HCT116 (cell line): ENCODE data around the gene NHP2. TPM values are rescaled to one million over a fixed set of nuclear protein-coding genes. Genes with fewer than 3 reads are reported as not detected.

Experiments used
- ATAC-seq: fragments of 200-7000 bp; cut with Tn5 transposase; 2 replicates; pipeline ENCODE4 v1.9.1; 2020; ENCODE audit warnings: mild to moderate bottlenecking, moderate library complexity
- BruUV-seq: library from RNA; stranded (reverse); fragments of 400-500 nt; replicated peaks from 2 replicates; lab custom pipeline; 2021; lab: Mats Ljungman, UMichigan
- CTCF ChIA-PET: fragments of 300-600 bp; sonication (Branson Sonifier 250); formaldehyde crosslinking; loops from one replicate; lab custom pipeline; 2021; ENCODE audit warnings: antibody characterized with exemption; lab: Charles Lee
- POLR2A ChIA-PET: fragments of 300-600, 350-600 bp; sonication (Branson Sonifier 250); formaldehyde crosslinking; loops from one replicate; lab custom pipeline; 2021; ENCODE audit warnings: antibody characterized with exemption; lab: Charles Lee
- RAD21 ChIA-PET, 2 experiments: fragments of 300-600 bp; sonication (Branson Sonifier 250); formaldehyde crosslinking; loops; one replicate each; lab custom pipeline; 2023; ENCODE audit warnings: low total read pairs in 2 of 2; ENCODE audit not compliant: uncharacterized antibody in 2 of 2, unreplicated experiment in 2 of 2, low non-redundant PET in 1 of 2; lab: Charles Lee
- DNase-seq: peaks from one replicate; pipeline ENCODE4 v3.0.0-alpha.2; 2010; ENCODE audit warnings: low read depth, low spot score
- H2AFZ ChIP-seq: fragments of 200-600 bp; shearing (Covaris generic), sonication (generic); 2 replicates; pipeline ENCODE4 v1.6.1; 2017; ENCODE audit warnings: low read depth, mixed run types, mixed read lengths, antibody characterized with exemption, low read length; ENCODE audit not compliant: poor library complexity, severe bottlenecking
- H3K27ac ChIP-seq: 2 replicates; pipeline ENCODE4 v1.5.1; 2012; ENCODE audit warnings: low read depth, low read length
- H3K27me3 ChIP-seq: fragments of 200-600 bp; sonication (generic); 2 replicates; pipeline ENCODE4 v1.6.1; 2016; ENCODE audit warnings: mixed run types, low read length, mixed read lengths; ENCODE audit not compliant: insufficient read depth
- H3K36me3 ChIP-seq, 2 experiments: fragments of 200-500 bp in 1 of 2; fragments of 200-600 bp in 1 of 2; sonication (Bioruptor generic) in 1 of 2; sonication (generic) in 1 of 2; 2 replicates each; pipeline versions ENCODE4 v1.5.1 to v1.6.1; 2014 to 2016; ENCODE audit warnings: low read length in 2 of 2, inconsistent platforms in 1 of 2, mixed read lengths in 1 of 2, mixed run types in 1 of 2; ENCODE audit not compliant: insufficient read depth in 2 of 2, control insufficient read depth in 1 of 2
- H3K4me1 ChIP-seq, 2 experiments: fragments of 200-600 bp in 1 of 2; sonication (generic) in 1 of 2; 2 replicates each; pipeline versions ENCODE4 v1.5.1 to v1.6.1; 2012 to 2017; ENCODE audit warnings: low read length in 2 of 2, inconsistent platforms in 1 of 2, mild to moderate bottlenecking in 1 of 2, mixed read lengths in 1 of 2, mixed run types in 1 of 2, moderate library complexity in 1 of 2; ENCODE audit not compliant: insufficient read depth in 2 of 2, control insufficient read depth in 1 of 2
- H3K4me2 ChIP-seq: fragments of 200-600 bp; sonication (generic); 2 replicates; pipeline ENCODE4 v1.6.1; 2017; ENCODE audit warnings: mixed run types, low read length, mixed read lengths
- H3K4me3 ChIP-seq, 2 experiments: fragments of 200-600 bp in 1 of 2; sonication (generic) in 1 of 2; replicated peaks in 1 of 2; 2 replicates each; pipeline ENCODE4 v1.5.1; 2011 to 2016; ENCODE audit warnings: low read length in 2 of 2, control low read depth in 1 of 2, low read depth in 1 of 2, mild to moderate bottlenecking in 1 of 2, mixed read lengths in 1 of 2, mixed run types in 1 of 2
- H3K79me2 ChIP-seq: fragments of 200-600 bp; sonication (generic); 2 replicates; pipeline ENCODE4 v1.6.1; 2017; ENCODE audit warnings: mild to moderate bottlenecking, mixed run types, low read length, moderate library complexity, mixed read lengths; ENCODE audit not compliant: insufficient read depth
- H3K9ac ChIP-seq: fragments of 200-600 bp; sonication (generic); 2 replicates; pipeline ENCODE4 v1.6.1; 2016; ENCODE audit warnings: low read length, mixed read lengths
- H3K9me2 ChIP-seq: fragments of 200-600 bp; sonication (generic), shearing (Covaris generic); 2 replicates; pipeline ENCODE4 v1.6.1; 2017; ENCODE audit warnings: mixed run types, mild to moderate bottlenecking, moderate library complexity; ENCODE audit not compliant: insufficient read depth
- H3K9me3 ChIP-seq, 2 experiments: fragments of 200-500 bp in 1 of 2; fragments of 200-600 bp in 1 of 2; sonication (Bioruptor generic) in 1 of 2; sonication (generic) in 1 of 2; 2 replicates each; pipeline ENCODE4 v1.6.1; 2014 to 2017; ENCODE audit warnings: low read length in 2 of 2, mixed read lengths in 2 of 2, inconsistent platforms in 1 of 2, low read depth in 1 of 2, mild to moderate bottlenecking in 1 of 2, mixed run types in 1 of 2, moderate library complexity in 1 of 2; ENCODE audit not compliant: control insufficient read depth in 1 of 2, insufficient read depth in 1 of 2
- H4K20me1 ChIP-seq: fragments of 200-600 bp; sonication (generic), shearing (Covaris generic); 2 replicates; pipeline ENCODE4 v1.6.1; 2017; ENCODE audit warnings: mixed run types, mild to moderate bottlenecking, moderate library complexity; ENCODE audit not compliant: insufficient read depth
- ATF3 ChIP-seq: IDR thresholded peaks from 2 replicates; pipeline ENCODE4 v1.6.1; 2012
- CBX3 ChIP-seq: IDR thresholded peaks from 2 replicates; pipeline ENCODE4 v1.6.1; 2012; ENCODE audit warnings: low read depth
- CEBPB ChIP-seq: IDR thresholded peaks from 2 replicates; pipeline ENCODE4 v1.6.1; 2012; ENCODE audit warnings: low read depth
- EZH2 ChIP-seq: fragments of 200-600 bp; sonication (generic); IDR thresholded peaks from 2 replicates; pipeline ENCODE4 v1.6.1; 2017; ENCODE audit warnings: antibody characterized with exemption, mixed run types
- EZH2phosphoT487 ChIP-seq: fragments of 200-600 bp; IDR thresholded peaks from 2 replicates; pipeline ENCODE4 v1.6.1; 2018; ENCODE audit warnings: antibody characterized with exemption, borderline replicate concordance
- POLR2AphosphoS5 ChIP-seq: IDR thresholded peaks from 2 replicates; pipeline ENCODE4 v1.6.1; 2011; ENCODE audit warnings: mild to moderate bottlenecking, low read depth, low read length, moderate library complexity
- RAD21 ChIP-seq: IDR thresholded peaks from 2 replicates; pipeline ENCODE4 v1.6.1; 2012; ENCODE audit warnings: low read depth, mild to moderate bottlenecking
- REST ChIP-seq: IDR thresholded peaks from 2 replicates; pipeline ENCODE4 v1.6.1; 2012; ENCODE audit warnings: low read depth
- SIN3A ChIP-seq: IDR thresholded peaks from 2 replicates; pipeline ENCODE4 v1.6.1; 2012; ENCODE audit warnings: low read depth
- SP1 ChIP-seq: IDR thresholded peaks from 2 replicates; pipeline ENCODE4 v1.6.1; 2012; ENCODE audit warnings: low read depth
- SRF ChIP-seq: IDR thresholded peaks from 2 replicates; pipeline ENCODE4 v1.6.1; 2012; ENCODE audit warnings: low read depth
- TCF7L2 ChIP-seq: IDR thresholded peaks from 2 replicates; pipeline ENCODE4 v1.7.0; 2011; ENCODE audit warnings: borderline replicate concordance, inconsistent platforms; ENCODE audit not compliant: insufficient read depth, insufficient read length; ENCODE audit errors: extremely low read depth
- ZFX ChIP-seq: fragments of 450-650 bp; IDR thresholded peaks from 2 replicates; pipeline ENCODE4 v1.6.1; 2017
- intact Hi-C: fragments of 100-400 bp; cut with micrococcal nuclease; formaldehyde crosslinking; loops from 2 replicates; pipeline ENCODE4 v1.10.0; 2022
- total RNA-seq: library from RNA; stranded (reverse); gene quantifications from one replicate; pipeline ENCODE4 v1.2.1, GENCODE V29; 2021; ENCODE audit not compliant: unreplicated experiment

Gene NHP2
- total RNA-seq, 1 experiment from 2014 or later, result 260 TPM

GRCh38 chr5:178114325-178115135 lies 39.2 kb downstream of the NHP2 start:
- ChIA-PET POLR2A (no interaction called here), RAD21 (no interaction called here), CTCF (interaction anchor here (0.6 to 1.1 kb wide), 3 partner anchors 21 to 42 kb away, joined by 3 read pairs; no protein-coding TSS in a partner anchor)
- Histone ChIP-seq H3K27me3 (no peaks in the 10 kb centered on the region), H3K9me3 (no peaks in the 10 kb centered on the region), H3K4me2 (peak overlapping the region; percentile 96), H3K79me2 (peaks cover 13% of the 10 kb centered on the region; the same call in 1 of the 2 replicates), H4K20me1 (no peaks in the 10 kb centered on the region), H3K4me3 (peak overlapping the region; percentile 63 to 76), H3K9me2 (no peaks in the 10 kb centered on the region), H3K4me1 (peaks cover 13 to 27% of the 10 kb centered on the region in 2 experiments), H3K27ac (peak overlapping the region; percentile 60; the same call in 1 of the 2 replicates), H3K36me3 (no peaks in the 10 kb centered on the region), H2AFZ (no peak overlapping the region), H3K9ac (peak overlapping the region; percentile 71)
- BruUV-seq, result TSS peak; percentile 59
- intact Hi-C loops, result no loop called here
- TF ChIP-seq RAD21 (no peak), REST (no peak), ZFX (no peak), SP1 (no peak), TCF7L2 (no peak), ATF3 (no peak), CBX3 (no peak), SIN3A (no peak), EZH2phosphoT487 (no peak), POLR2AphosphoS5 (no peak), EZH2 (no peak), CEBPB (no peak), SRF (no peak)
- ATAC-seq (peak; percentile 21), DNase-seq (no peak)
